Ishikawa (cell line): Measurements from ENCODE around the gene SESN2.

Source experiments
- CREB1 ChIP-seq: IDR thresholded peaks from 2 replicates; pipeline ENCODE4 v1.6.1; 2012; ENCODE audit warnings: low read depth
- EP300 ChIP-seq: IDR thresholded peaks from 2 replicates; pipeline ENCODE4 v1.6.1; 2012; ENCODE audit warnings: borderline replicate concordance
- FOXM1 ChIP-seq: IDR thresholded peaks from 2 replicates; pipeline ENCODE4 v1.6.1; 2012; ENCODE audit warnings: low read depth, borderline replicate concordance
- TAF1 ChIP-seq: IDR thresholded peaks from 2 replicates; pipeline ENCODE4 v1.6.1; 2012; ENCODE audit warnings: low read depth, mild to moderate bottlenecking
- ZBTB7A ChIP-seq: IDR thresholded peaks from 2 replicates; pipeline ENCODE4 v1.6.1; 2012; ENCODE audit warnings: low read depth
- TF ChIP-seq, protein P1 (sequence below): IDR thresholded peaks from 2 replicates; pipeline ENCODE4 v1.6.1; 2012; ENCODE audit warnings: low read depth, mild to moderate bottlenecking
- TF ChIP-seq, protein P2 (sequence below): IDR thresholded peaks from 2 replicates; pipeline ENCODE4 v1.6.1; 2012

DNA sequence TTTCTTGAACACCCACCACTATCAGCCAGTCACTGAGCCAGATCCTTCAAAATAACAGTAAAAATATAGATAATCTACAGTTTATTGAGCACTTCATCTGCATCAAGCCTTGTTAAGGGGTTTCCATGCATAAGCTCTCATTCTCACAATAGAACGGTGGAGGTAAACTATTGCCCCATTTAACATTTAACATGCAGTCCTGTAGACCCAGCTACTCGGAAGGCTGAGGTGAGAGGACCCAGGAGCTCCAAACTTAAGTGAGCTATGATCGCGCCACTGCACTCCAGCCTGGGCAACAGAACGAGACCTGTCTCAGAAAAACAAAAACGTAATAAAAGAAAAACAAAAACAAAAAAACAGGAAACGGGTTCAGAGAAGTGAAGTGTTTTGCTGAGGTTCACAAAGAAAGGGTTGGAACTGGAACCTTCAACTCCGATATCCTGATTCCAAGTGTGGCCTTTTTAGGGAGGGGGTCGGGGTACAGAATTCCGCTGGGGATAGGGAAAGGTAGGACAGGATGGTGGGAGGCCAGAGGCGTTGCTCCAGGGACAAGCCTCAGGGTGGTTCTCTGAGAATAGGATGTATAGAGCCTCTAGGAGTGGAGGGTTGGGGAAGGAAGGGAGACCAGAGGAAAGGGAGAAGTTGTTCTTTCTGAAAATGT is 11.6 kb upstream of the SESN2 start:
- TF ChIP-seq, protein P1, sequence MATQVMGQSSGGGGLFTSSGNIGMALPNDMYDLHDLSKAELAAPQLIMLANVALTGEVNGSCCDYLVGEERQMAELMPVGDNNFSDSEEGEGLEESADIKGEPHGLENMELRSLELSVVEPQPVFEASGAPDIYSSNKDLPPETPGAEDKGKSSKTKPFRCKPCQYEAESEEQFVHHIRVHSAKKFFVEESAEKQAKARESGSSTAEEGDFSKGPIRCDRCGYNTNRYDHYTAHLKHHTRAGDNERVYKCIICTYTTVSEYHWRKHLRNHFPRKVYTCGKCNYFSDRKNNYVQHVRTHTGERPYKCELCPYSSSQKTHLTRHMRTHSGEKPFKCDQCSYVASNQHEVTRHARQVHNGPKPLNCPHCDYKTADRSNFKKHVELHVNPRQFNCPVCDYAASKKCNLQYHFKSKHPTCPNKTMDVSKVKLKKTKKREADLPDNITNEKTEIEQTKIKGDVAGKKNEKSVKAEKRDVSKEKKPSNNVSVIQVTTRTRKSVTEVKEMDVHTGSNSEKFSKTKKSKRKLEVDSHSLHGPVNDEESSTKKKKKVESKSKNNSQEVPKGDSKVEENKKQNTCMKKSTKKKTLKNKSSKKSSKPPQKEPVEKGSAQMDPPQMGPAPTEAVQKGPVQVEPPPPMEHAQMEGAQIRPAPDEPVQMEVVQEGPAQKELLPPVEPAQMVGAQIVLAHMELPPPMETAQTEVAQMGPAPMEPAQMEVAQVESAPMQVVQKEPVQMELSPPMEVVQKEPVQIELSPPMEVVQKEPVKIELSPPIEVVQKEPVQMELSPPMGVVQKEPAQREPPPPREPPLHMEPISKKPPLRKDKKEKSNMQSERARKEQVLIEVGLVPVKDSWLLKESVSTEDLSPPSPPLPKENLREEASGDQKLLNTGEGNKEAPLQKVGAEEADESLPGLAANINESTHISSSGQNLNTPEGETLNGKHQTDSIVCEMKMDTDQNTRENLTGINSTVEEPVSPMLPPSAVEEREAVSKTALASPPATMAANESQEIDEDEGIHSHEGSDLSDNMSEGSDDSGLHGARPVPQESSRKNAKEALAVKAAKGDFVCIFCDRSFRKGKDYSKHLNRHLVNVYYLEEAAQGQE: no peak
- TF ChIP-seq ZBTB7A (no peak), TAF1 (no peak), CREB1 (no peak), FOXM1 (no peak), EP300 (no peak)
- TF ChIP-seq, protein P2, sequence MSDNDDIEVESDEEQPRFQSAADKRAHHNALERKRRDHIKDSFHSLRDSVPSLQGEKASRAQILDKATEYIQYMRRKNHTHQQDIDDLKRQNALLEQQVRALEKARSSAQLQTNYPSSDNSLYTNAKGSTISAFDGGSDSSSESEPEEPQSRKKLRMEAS: no peak
